HG03521 (cell line): ENCODE measurements around the gene ABLIM2.
"Not testable (repeated sequence)": the region's sequence is repeated elsewhere in the genome, so short reads cannot be mapped to it uniquely, and the experiment has no call there.

Experiments used
- ATAC-seq: cut with Tn5 transposase; IDR thresholded peaks from one replicate; pipeline ENCODE4 v1.9.1; 2021; ENCODE audit warnings: mild to moderate bottlenecking, moderate library complexity; ENCODE audit not compliant: unreplicated experiment

Gene ABLIM2

DNA sequence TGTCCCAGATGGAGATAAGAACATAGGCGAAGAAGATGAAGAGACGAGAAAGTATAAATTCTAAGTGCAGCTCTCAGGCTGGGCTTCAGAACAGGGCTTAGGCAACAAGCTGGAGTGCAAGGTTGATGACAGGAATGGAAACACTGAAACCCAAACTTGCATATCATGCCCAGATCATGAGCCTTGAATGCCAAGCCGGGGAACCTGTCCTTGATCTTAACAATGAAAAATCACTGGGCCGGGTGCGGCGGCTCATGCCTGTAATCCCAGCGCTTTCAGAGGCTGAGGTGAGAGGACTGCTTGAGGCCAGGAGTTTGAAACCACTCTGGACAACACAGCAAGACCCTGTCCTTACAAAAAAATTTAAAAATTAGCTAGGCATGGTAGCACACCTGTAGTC is 236.1 kb downstream of the ABLIM2 start:
- no peak for ATAC-seq

DNA sequence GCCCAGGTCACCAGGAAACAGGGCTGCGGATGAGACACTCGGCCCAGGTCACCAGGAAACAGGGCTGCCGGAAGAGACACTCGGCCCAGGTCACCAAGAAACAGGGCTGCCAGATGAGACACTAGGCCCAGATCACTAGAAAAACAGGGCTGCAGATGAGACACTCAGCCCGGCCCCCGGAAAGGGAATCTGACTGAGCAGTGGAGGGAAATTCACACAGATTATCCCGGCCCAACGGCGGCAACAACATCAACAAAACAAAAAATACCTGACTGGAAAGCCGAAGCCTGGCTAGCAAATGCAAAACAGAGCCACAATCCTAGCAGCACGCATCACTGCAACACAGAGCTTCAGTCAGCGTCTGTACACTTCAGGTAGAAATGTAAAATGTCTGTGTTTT is 239.6 kb downstream of the ABLIM2 start:
- ATAC-seq, result no peak

DNA sequence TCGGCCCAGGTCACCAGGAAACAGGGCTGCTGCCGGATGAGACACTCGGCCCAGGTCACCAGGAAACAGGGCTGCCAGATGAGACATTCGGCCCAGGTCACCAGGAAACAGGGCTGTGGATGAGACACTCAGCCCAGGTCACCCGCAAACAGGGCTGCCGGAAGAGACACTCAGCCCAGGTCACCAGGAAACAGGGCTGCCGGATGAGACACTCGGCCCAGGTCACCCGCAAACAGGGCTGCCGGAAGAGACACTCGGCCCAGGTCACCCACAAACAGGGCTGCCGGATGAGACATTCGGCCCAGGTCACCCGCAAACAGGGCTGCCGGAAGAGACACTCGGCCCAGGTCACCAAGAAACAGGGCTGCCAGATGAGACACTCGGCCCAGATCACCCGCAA is 240.4 kb downstream of the ABLIM2 start:
- ATAC-seq, result not testable (repeated sequence)

DNA sequence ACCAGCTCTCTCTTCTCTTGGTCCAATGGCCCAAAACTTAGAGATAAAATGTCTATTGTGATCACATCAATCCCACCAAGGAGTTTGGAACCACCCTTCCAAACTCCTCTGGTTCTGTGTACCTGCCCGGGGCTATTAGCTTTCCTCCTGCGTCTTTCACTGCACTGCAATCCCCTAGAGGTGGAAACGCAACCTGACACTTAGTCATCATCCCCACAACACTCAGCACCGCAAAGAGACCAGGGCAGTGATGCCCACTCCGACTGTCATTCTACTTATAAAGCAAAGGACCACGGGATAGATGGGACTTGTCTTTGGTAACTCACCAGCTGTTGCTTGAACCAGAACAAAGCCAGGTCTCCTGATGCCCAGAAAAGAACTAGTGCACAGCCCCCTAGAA is 240.9 kb downstream of the ABLIM2 start:
- ATAC-seq, result no peak

DNA sequence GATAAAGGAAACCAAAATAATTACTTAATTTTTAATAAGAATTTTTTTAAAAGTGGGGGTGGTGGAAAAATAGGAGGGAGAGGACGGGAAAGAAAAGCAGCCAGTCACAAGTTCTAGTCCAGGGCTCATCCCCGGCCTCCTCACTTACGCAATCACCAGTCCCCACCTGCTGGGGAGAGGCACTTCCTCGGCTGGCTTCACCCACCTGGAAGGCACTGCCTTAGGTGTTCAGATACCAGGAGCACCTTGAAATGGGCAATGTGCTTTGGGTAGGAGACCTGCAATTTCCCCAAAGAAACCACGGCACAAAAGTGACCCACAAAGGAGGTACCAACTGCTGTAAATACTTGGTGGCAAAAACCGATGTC is 242.8 kb downstream of the ABLIM2 start:
- no peak for ATAC-seq
